Measurements from ENCODE around the gene ZNF784.

DNA sequence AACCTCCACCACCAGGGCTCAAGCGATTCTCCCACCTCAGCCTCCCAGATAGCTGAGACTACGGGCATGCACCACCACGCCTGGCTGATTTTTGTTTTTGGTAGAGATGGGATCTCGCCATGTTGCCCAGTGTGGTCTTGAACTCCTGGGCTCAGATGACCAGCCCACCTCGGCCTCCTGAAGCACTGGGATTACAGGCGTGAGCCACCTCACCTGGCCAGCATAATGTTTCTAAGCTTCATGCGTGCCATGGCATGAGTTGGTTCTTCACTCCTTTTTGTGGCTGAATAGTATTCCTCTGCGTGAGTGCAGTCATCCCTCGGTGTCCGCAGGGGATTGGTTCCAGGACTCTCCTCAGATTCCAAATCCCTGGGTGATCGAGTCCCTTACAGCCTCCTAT, 39.5 kb downstream of the ZNF784 start:
- TF ChIP-seq CTCF (IDR thresholded peaks at IDR 0.05) (no peak), FOXK1 (CRISPR knock-in tag; IDR thresholded peaks at IDR 0.05) (no peak), NFYB (CRISPR knock-in tag; conservative IDR thresholded peaks at IDR 0.05; ENCODE audit: low read depth) (no peak), CREB1 (CRISPR knock-in tag; IDR thresholded peaks at IDR 0.05) (no peak), ZBTB21 (CRISPR knock-in tag; IDR thresholded peaks at IDR 0.05; ENCODE audit: borderline replicate concordance) (no peak), SMAD3 (CRISPR knock-in tag; IDR thresholded peaks at IDR 0.05; ENCODE audit: borderline replicate concordance) (no peak)
